ENCODE results near the gene AKT1S1.

GRCh38 chr19:49890349-49891311 is 13.5 kb upstream of the AKT1S1 start:
- no peak for TF ChIP-seq POLR2AphosphoS5 (IDR thresholded peaks at IDR 0.05; ENCODE audit: low read depth, low read length)
- no peak for TF ChIP-seq TAF1 (IDR thresholded peaks at IDR 0.05; ENCODE audit: low read depth, low read length)

Measured in GM12891 (cell line).